ENCODE measurements around the gene NYAP1.

The NYAP1 gene

GRCh38 chr7:100483090-100483721, 521 bp upstream of the NYAP1 start:
- Histone ChIP-seq H3K79me2 (ENCODE audit: control insufficient read depth, insufficient read depth, low read length, poor library complexity) (peaks cover 8% of the 10 kb centered on the region), H3K4me1 (ENCODE audit: control insufficient read depth in 1 of 2, insufficient read depth in 2 of 2, low read length in 2 of 2) (peaks cover 2 to 3% of the 10 kb centered on the region in 2 experiments), H3K4ac (ENCODE audit: low read depth, low read length) (no peak overlapping the region), H3K36me3 (ENCODE audit: control insufficient read depth in 1 of 2, insufficient read depth in 2 of 2, low read length in 2 of 2) (no peaks in the 10 kb centered on the region), H3K27ac (ENCODE audit: low read depth, low read length) (no peak overlapping the region), H3K4me3 (ENCODE audit: low read depth, low read length) (peak overlapping the region; percentile 84), H2BK5ac (ENCODE audit: low read depth, low read length, poor library complexity) (no peak overlapping the region), H2BK120ac (ENCODE audit: insufficient read depth, low read length, poor library complexity) (peak overlapping the region; percentile 18), H3K4me2 (ENCODE audit: low read length) (peak overlapping the region; percentile 77), H3K14ac (ENCODE audit: low read length) (peak overlapping the region; percentile 51), H3K9ac (ENCODE audit: low read length) (no peak overlapping the region), H3K23ac (ENCODE audit: low read length) (no peak overlapping the region), H3K9me3 (ENCODE audit: insufficient read depth, low read depth, low read length) (no peaks in the 10 kb centered on the region), H3K79me1 (ENCODE audit: low read length) (peaks cover 12% of the 10 kb centered on the region), H2AFZ (ENCODE audit: insufficient read depth, low read length, poor library complexity) (peak overlapping the region; percentile 93), H3K18ac (ENCODE audit: low read length) (peak overlapping the region; percentile 27), H3K27me3 (ENCODE audit: insufficient read depth, low read length) (no peaks in the 10 kb centered on the region), H2BK12ac (ENCODE audit: low read length) (no peak overlapping the region), H4K8ac (ENCODE audit: low read depth, low read length) (peak overlapping the region; percentile 56), H2AK5ac (ENCODE audit: low read length) (no peak overlapping the region), H4K12ac (ENCODE audit: low read depth, low read length) (peak overlapping the region; percentile 45), H4K91ac (ENCODE audit: low read depth, low read length) (peak overlapping the region; percentile 52)
- no CpG with 5 or more reads among the region's 79 CpGs for WGBS (ENCODE audit: extremely low coverage, insufficient coverage, insufficient read length)
- peak; percentile 29 to 64 for DNase-seq

- Histone ChIP-seq H3K36me3 (ENCODE audit: control insufficient read depth in 1 of 2, insufficient read depth in 2 of 2, low read length in 2 of 2) (no peaks in the 10 kb centered on the region), H2AK5ac (ENCODE audit: low read length) (no peak overlapping the region), H2BK5ac (ENCODE audit: low read depth, low read length, poor library complexity) (no peak overlapping the region), H3K14ac (ENCODE audit: low read length) (no peak overlapping the region), H3K27ac (ENCODE audit: low read depth, low read length) (no peak overlapping the region), H3K9ac (ENCODE audit: low read length) (no peak overlapping the region), H3K79me1 (ENCODE audit: low read length) (peaks cover 2% of the 10 kb centered on the region), H3K79me2 (ENCODE audit: control insufficient read depth, insufficient read depth, low read length, poor library complexity) (no peaks in the 10 kb centered on the region), H2AFZ (ENCODE audit: insufficient read depth, low read length, poor library complexity) (no peak overlapping the region), H3K4ac (ENCODE audit: low read depth, low read length) (no peak overlapping the region), H3K23ac (ENCODE audit: low read length) (no peak overlapping the region), H3K27me3 (ENCODE audit: insufficient read depth, low read length) (no peaks in the 10 kb centered on the region), H3K4me1 (ENCODE audit: control insufficient read depth in 1 of 2, insufficient read depth in 2 of 2, low read length in 2 of 2) (peaks cover 2 to 3% of the 10 kb centered on the region in 2 experiments), H2BK120ac (ENCODE audit: insufficient read depth, low read length, poor library complexity) (no peak overlapping the region), H4K8ac (ENCODE audit: low read depth, low read length) (no peak overlapping the region), H3K18ac (ENCODE audit: low read length) (no peak overlapping the region), H4K91ac (ENCODE audit: low read depth, low read length) (no peak overlapping the region), H3K4me2 (ENCODE audit: low read length) (no peak overlapping the region), H2BK12ac (ENCODE audit: low read length) (no peak overlapping the region), H4K12ac (ENCODE audit: low read depth, low read length) (no peak overlapping the region), H3K4me3 (ENCODE audit: low read depth, low read length) (no peak overlapping the region), H3K9me3 (ENCODE audit: insufficient read depth, low read depth, low read length) (no peaks in the 10 kb centered on the region)
- no CpG with 5 or more reads among the region's 6 CpGs for WGBS (ENCODE audit: extremely low coverage, insufficient coverage, insufficient read length)
- DNase-seq, result no peak
Measured at GRCh38 chr7:100484673-100485045, 932 bp downstream of the NYAP1 start.

- peaks cover 2 to 3% of the 10 kb centered on the region in 2 experiments for H3K4me1 ChIP-seq (ENCODE audit: control insufficient read depth in 1 of 2, insufficient read depth in 2 of 2, low read length in 2 of 2)
- WGBS (ENCODE audit: extremely low coverage, insufficient coverage, insufficient read length), result no CpG with 5 or more reads among the region's 4 CpGs
- H2AFZ ChIP-seq (ENCODE audit: insufficient read depth, low read length, poor library complexity), result no peak overlapping the region
- H3K4me2 ChIP-seq (ENCODE audit: low read length), result no peak overlapping the region
- no peak overlapping the region for H4K12ac ChIP-seq (ENCODE audit: low read depth, low read length)
- H3K4me3 ChIP-seq (ENCODE audit: low read depth, low read length), result no peak overlapping the region
- H2AK5ac ChIP-seq (ENCODE audit: low read length), result no peak overlapping the region
- H4K91ac ChIP-seq (ENCODE audit: low read depth, low read length), result no peak overlapping the region
- H3K4ac ChIP-seq (ENCODE audit: low read depth, low read length), result no peak overlapping the region
- DNase-seq, result no peak
- H3K9me3 ChIP-seq (ENCODE audit: insufficient read depth, low read depth, low read length), result no peaks in the 10 kb centered on the region
- H3K27me3 ChIP-seq (ENCODE audit: insufficient read depth, low read length), result no peaks in the 10 kb centered on the region
- H3K79me2 ChIP-seq (ENCODE audit: control insufficient read depth, insufficient read depth, low read length, poor library complexity), result no peaks in the 10 kb centered on the region
- no peak overlapping the region for H3K18ac ChIP-seq (ENCODE audit: low read length)
- H2BK120ac ChIP-seq (ENCODE audit: insufficient read depth, low read length, poor library complexity), result no peak overlapping the region
- H3K79me1 ChIP-seq (ENCODE audit: low read length), result peaks cover 2% of the 10 kb centered on the region
- H2BK12ac ChIP-seq (ENCODE audit: low read length), result no peak overlapping the region
- H3K23ac ChIP-seq (ENCODE audit: low read length), result no peak overlapping the region
- H3K14ac ChIP-seq (ENCODE audit: low read length), result no peak overlapping the region
- H3K27ac ChIP-seq (ENCODE audit: low read depth, low read length), result no peak overlapping the region
- H3K36me3 ChIP-seq (ENCODE audit: control insufficient read depth in 1 of 2, insufficient read depth in 2 of 2, low read length in 2 of 2), result no peaks in the 10 kb centered on the region
- H2BK5ac ChIP-seq (ENCODE audit: low read depth, low read length, poor library complexity), result no peak overlapping the region
- no peak overlapping the region for H4K8ac ChIP-seq (ENCODE audit: low read depth, low read length)
- no peak overlapping the region for H3K9ac ChIP-seq (ENCODE audit: low read length)
Measured at GRCh38 chr7:100485471-100485876, 1.7 kb downstream of the NYAP1 start.

DNA sequence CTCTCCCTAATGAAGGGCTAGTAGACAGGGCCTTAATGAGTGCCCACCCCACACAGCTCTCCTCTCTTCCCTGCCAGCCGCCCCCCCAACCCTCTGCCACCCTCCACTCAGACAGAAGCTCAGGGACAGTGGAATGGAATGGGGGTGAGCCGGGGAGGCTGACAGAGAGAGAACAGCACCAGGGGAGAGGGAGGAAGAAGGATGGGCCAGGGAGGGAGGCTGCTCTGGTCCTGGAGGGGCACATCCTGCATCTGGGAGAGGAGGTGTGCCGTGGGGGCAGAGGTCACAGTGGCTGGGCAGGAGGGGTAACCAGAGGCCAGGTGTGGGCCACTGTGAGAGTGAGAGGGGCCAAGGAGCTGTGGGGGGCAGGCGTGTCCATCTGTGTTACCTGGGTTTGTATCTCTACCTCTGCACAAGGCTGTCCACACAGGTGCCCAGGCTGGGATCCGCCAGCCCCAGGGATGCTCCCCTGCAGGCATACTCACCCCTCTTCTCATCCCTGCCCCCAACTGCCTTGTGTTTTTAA, 2.4 kb downstream of the NYAP1 start:
- Histone ChIP-seq H2BK12ac (ENCODE audit: low read length) (no peak overlapping the region), H3K14ac (ENCODE audit: low read length) (no peak overlapping the region), H2AFZ (ENCODE audit: insufficient read depth, low read length, poor library complexity) (no peak overlapping the region), H3K4ac (ENCODE audit: low read depth, low read length) (no peak overlapping the region), H4K12ac (ENCODE audit: low read depth, low read length) (no peak overlapping the region), H4K8ac (ENCODE audit: low read depth, low read length) (no peak overlapping the region), H3K4me2 (ENCODE audit: low read length) (no peak overlapping the region), H3K27me3 (ENCODE audit: insufficient read depth, low read length) (no peaks in the 10 kb centered on the region), H3K18ac (ENCODE audit: low read length) (no peak overlapping the region), H3K4me1 (ENCODE audit: control insufficient read depth in 1 of 2, insufficient read depth in 2 of 2, low read length in 2 of 2) (peaks cover 2 to 3% of the 10 kb centered on the region in 2 experiments), H3K4me3 (ENCODE audit: low read depth, low read length) (no peak overlapping the region), H2BK5ac (ENCODE audit: low read depth, low read length, poor library complexity) (no peak overlapping the region), H4K91ac (ENCODE audit: low read depth, low read length) (no peak overlapping the region), H3K79me2 (ENCODE audit: control insufficient read depth, insufficient read depth, low read length, poor library complexity) (no peaks in the 10 kb centered on the region), H3K79me1 (ENCODE audit: low read length) (peaks cover 2% of the 10 kb centered on the region), H3K9ac (ENCODE audit: low read length) (no peak overlapping the region), H3K9me3 (ENCODE audit: insufficient read depth, low read depth, low read length) (no peaks in the 10 kb centered on the region), H2AK5ac (ENCODE audit: low read length) (no peak overlapping the region), H3K27ac (ENCODE audit: low read depth, low read length) (no peak overlapping the region), H3K36me3 (ENCODE audit: control insufficient read depth in 1 of 2, insufficient read depth in 2 of 2, low read length in 2 of 2) (no peaks in the 10 kb centered on the region), H3K23ac (ENCODE audit: low read length) (no peak overlapping the region), H2BK120ac (ENCODE audit: insufficient read depth, low read length, poor library complexity) (no peak overlapping the region)
- no CpG with 5 or more reads among the region's 5 CpGs for WGBS (ENCODE audit: extremely low coverage, insufficient coverage, insufficient read length)
- no peak for DNase-seq

Data from trophoblast cell (in vitro differentiated cells and primary cell).